ENCODE data around the gene ACOXL. TPM values are rescaled to one million over a fixed set of nuclear protein-coding genes. Genes with fewer than 3 reads are reported as not detected.

The ACOXL gene
- total and polyA plus RNA-seq, 9 of the 15 experiments (the other 6 are each of a cell fraction or from before 2014, with no cell fraction given), result 0.31 to 0.56 TPM; not detected in 7

DNA sequence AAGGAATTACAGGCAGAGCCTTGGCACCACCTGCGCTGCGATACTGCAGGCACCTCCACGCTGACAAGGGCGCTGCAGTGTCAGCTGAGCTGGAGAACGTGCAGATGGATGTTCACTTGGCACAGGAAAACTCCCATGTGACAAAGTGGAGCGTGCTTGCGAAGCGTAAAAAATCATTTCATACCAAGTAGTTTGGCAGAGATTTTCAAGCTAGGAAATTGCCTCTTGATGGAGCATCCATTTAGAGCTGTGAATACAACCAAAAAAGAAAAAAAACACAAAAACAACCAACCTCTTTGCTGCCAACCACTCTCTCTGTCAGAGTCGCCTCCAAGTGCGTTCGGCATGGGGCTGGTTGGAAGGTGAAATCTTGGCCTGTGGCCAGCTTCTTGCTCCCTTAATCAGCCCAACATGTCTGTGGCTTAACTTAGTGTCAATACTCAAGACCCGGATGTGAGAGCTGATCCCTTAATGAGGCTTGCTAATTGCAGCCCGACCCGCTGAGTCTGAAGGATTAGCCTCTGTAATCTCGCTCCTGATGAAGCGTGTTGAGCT lies 38.1 kb downstream of the ACOXL start:
- CTCF ChIA-PET (ENCODE audit: low intra/inter-chr PET ratio), result no interaction called here
- H3K4me1 ChIP-seq (replicated peaks in 1 of 2; ENCODE audit: control insufficient read depth in 2 of 2, insufficient read depth in 2 of 2, low read length in 2 of 2), result no peaks in the 10 kb centered on the region

DNA sequence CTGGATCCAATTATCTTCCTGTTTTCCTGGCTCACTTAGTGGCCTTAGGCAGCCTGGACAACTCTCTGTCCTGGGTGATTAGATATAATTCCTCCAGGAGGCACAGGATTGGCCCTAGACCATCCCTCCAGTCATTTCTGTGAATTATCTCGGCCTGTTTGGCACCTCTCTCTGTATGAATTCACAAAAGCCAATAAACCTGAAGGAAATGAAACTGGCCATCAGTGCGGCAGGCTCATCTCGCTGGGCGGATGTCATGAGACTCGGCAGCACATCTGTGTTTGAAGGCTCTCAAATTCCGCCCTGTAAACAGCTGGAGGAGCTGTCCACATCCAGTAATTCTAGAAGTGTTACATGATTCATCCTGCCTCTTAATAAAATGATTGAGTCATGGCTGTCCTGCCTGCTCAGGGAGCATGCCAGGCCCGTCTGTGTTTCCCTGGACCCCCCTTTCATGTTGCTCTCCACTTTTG lies 38.6 kb downstream of the ACOXL start:
- Histone ChIP-seq H4K20me1 (replicated peaks; ENCODE audit: control insufficient read depth, insufficient read depth, low read length) (no peaks in the 10 kb centered on the region), H3K27me3 (ENCODE audit: control insufficient read depth in 2 of 2, insufficient read depth in 2 of 2, low read length in 2 of 2) (peaks cover 21 to 57% of the 10 kb centered on the region in 2 experiments), H3K4me3 (no peak overlapping the region), H3K9ac (ENCODE audit: insufficient read depth in 1 of 2, low read depth in 2 of 2, low read length in 2 of 2) (no peak overlapping the region), H2AFZ (ENCODE audit: low read depth, low read length) (no peak overlapping the region), H3K79me2 (ENCODE audit: control insufficient read depth, insufficient read depth, low read length) (no peaks in the 10 kb centered on the region), H3K27ac (ENCODE audit: extremely low read depth, low read depth, low read length) (no peak overlapping the region), H3K9me3 (replicated peaks; ENCODE audit: control insufficient read depth, insufficient read depth, low read depth, low read length) (no peaks in the 10 kb centered on the region), H3K4me1 (replicated peaks in 1 of 2; ENCODE audit: control insufficient read depth in 2 of 2, insufficient read depth in 2 of 2, low read length in 2 of 2) (no peaks in the 10 kb centered on the region), H3K9me1 (ENCODE audit: control insufficient read depth, insufficient read depth, low read length) (no peaks in the 10 kb centered on the region), H3K36me3 (ENCODE audit: control insufficient read depth, insufficient read depth, low read length) (no peaks in the 10 kb centered on the region), H3K4me2 (ENCODE audit: insufficient read depth, low read length) (no peak overlapping the region)
- no TSS peak for BruUV-seq (replicated peaks)
- ChIA-PET POLR2A (interaction anchor here (0.5 to 1.5 kb wide), 2 partner anchors 17 to 56 kb away, joined by 3 read pairs; no protein-coding TSS in a partner anchor), CTCF (ENCODE audit: low intra/inter-chr PET ratio) (no interaction called here)
- DNase-seq (ENCODE audit: extremely low read depth in 1 of 4, low spot score in 3 of 4), result no peak
- in situ Hi-C loops (cut with MboI) (loop anchor here (25.0 kb wide), 1 partner anchor 984 kb away; the partner anchor contains the start of gene RGPD5), intact Hi-C loops (cut with micrococcal nuclease) (no loop called here)
- no peak for ATAC-seq
- 1% methylated on average over 7 of the region's 7 CpGs for WGBS (ENCODE audit: insufficient coverage, low coverage, missing lambda C conversion rate)
- no peak for FAIRE-seq
- TF ChIP-seq, protein P1, sequence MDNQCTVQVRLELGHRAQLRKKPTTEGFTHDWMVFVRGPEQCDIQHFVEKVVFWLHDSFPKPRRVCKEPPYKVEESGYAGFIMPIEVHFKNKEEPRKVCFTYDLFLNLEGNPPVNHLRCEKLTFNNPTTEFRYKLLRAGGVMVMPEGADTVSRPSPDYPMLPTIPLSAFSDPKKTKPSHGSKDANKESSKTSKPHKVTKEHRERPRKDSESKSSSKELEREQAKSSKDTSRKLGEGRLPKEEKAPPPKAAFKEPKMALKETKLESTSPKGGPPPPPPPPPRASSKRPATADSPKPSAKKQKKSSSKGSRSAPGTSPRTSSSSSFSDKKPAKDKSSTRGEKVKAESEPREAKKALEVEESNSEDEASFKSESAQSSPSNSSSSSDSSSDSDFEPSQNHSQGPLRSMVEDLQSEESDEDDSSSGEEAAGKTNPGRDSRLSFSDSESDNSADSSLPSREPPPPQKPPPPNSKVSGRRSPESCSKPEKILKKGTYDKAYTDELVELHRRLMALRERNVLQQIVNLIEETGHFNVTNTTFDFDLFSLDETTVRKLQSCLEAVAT (IDR thresholded peaks at IDR 0.05), result no peak
- TF ChIP-seq, protein P2, sequence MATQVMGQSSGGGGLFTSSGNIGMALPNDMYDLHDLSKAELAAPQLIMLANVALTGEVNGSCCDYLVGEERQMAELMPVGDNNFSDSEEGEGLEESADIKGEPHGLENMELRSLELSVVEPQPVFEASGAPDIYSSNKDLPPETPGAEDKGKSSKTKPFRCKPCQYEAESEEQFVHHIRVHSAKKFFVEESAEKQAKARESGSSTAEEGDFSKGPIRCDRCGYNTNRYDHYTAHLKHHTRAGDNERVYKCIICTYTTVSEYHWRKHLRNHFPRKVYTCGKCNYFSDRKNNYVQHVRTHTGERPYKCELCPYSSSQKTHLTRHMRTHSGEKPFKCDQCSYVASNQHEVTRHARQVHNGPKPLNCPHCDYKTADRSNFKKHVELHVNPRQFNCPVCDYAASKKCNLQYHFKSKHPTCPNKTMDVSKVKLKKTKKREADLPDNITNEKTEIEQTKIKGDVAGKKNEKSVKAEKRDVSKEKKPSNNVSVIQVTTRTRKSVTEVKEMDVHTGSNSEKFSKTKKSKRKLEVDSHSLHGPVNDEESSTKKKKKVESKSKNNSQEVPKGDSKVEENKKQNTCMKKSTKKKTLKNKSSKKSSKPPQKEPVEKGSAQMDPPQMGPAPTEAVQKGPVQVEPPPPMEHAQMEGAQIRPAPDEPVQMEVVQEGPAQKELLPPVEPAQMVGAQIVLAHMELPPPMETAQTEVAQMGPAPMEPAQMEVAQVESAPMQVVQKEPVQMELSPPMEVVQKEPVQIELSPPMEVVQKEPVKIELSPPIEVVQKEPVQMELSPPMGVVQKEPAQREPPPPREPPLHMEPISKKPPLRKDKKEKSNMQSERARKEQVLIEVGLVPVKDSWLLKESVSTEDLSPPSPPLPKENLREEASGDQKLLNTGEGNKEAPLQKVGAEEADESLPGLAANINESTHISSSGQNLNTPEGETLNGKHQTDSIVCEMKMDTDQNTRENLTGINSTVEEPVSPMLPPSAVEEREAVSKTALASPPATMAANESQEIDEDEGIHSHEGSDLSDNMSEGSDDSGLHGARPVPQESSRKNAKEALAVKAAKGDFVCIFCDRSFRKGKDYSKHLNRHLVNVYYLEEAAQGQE (IDR thresholded peaks at IDR 0.05; ENCODE audit: borderline replicate concordance), result peak; percentile 19; the same call in 1 of the 2 replicates
- TF ChIP-seq, protein P2 (CRISPR knock-in tag; IDR thresholded peaks at IDR 0.05; ENCODE audit: low read depth), result no peak
- TF ChIP-seq TRIM24 (IDR thresholded peaks at IDR 0.05), result no peak

More for the DNA sequence above, 38.1 kb downstream of the ACOXL start:
- intact Hi-C loops (cut with micrococcal nuclease) (no loop called here), in situ Hi-C loops (cut with MboI) (loop anchor here (25.0 kb wide), 1 partner anchor 983 kb away; the partner anchor contains the start of gene RGPD5)
- Histone ChIP-seq H3K79me2 (ENCODE audit: control insufficient read depth, insufficient read depth, low read length) (no peaks in the 10 kb centered on the region), H2AFZ (ENCODE audit: low read depth, low read length) (no peak overlapping the region), H3K9ac (ENCODE audit: insufficient read depth in 1 of 2, low read depth in 2 of 2, low read length in 2 of 2) (no peak overlapping the region), H3K27me3 (ENCODE audit: control insufficient read depth in 2 of 2, insufficient read depth in 2 of 2, low read length in 2 of 2) (peaks cover 21 to 57% of the 10 kb centered on the region in 2 experiments), H3K4me2 (ENCODE audit: insufficient read depth, low read length) (no peak overlapping the region), H3K9me1 (ENCODE audit: control insufficient read depth, insufficient read depth, low read length) (no peaks in the 10 kb centered on the region), H3K27ac (ENCODE audit: extremely low read depth, low read depth, low read length) (no peak overlapping the region), H3K9me3 (replicated peaks; ENCODE audit: control insufficient read depth, insufficient read depth, low read depth, low read length) (no peaks in the 10 kb centered on the region), H4K20me1 (replicated peaks; ENCODE audit: control insufficient read depth, insufficient read depth, low read length) (no peaks in the 10 kb centered on the region), H3K4me3 (no peak overlapping the region), H3K36me3 (ENCODE audit: control insufficient read depth, insufficient read depth, low read length) (no peaks in the 10 kb centered on the region)
- DNase-seq (ENCODE audit: extremely low read depth in 1 of 4, low spot score in 3 of 4) (no peak), ATAC-seq (no peak), FAIRE-seq (no peak)
- peak; percentile 82 for TF ChIP-seq NFIC (IDR thresholded peaks at IDR 0.05)
- TF ChIP-seq MTA2 (IDR thresholded peaks at IDR 0.05; ENCODE audit: low read depth), result no peak
- POLR2A ChIA-PET, result interaction anchor here (0.5 to 1.5 kb wide), 2 partner anchors 17 to 55 kb away, joined by 3 read pairs; no protein-coding TSS in a partner anchor
- no TSS peak for BruUV-seq (replicated peaks)
- WGBS (ENCODE audit: insufficient coverage, low coverage, missing lambda C conversion rate), result 8% methylated on average over 16 of the region's 16 CpGs

All from K562 (cell line).